Measurements from ENCODE around the gene TBC1D16.

- no peak for TF ChIP-seq POLR2AphosphoS5 (IDR thresholded peaks at IDR 0.05; ENCODE audit: low read depth, low read length)
- TF ChIP-seq POLR2A (IDR thresholded peaks at IDR 0.05; ENCODE audit: low read depth, low read length) = no peak
- no peak for TF ChIP-seq SPI1 (IDR thresholded peaks at IDR 0.05; ENCODE audit: low read depth, low read length)
Observed at GRCh38 chr17:79983456-79983855, 52.2 kb downstream of the TBC1D16 start.

Measured in GM12891 (cell line).